Activated T-helper 1 cell treated with anti-CD3 and anti-CD28 coated beads, Interleukin-2, amount 50 U/mL, for 16 hours (primary cell): ENCODE results near the gene TNFSF11.

ENCODE experiments used
- DNase-seq, 2 donors: peaks; one replicate each; pipeline ENCODE4 v3.0.0-alpha.2; 2020; ENCODE audit warnings: low read depth in 1 of 2, low spot score in 1 of 2

Gene TNFSF11, protein sequence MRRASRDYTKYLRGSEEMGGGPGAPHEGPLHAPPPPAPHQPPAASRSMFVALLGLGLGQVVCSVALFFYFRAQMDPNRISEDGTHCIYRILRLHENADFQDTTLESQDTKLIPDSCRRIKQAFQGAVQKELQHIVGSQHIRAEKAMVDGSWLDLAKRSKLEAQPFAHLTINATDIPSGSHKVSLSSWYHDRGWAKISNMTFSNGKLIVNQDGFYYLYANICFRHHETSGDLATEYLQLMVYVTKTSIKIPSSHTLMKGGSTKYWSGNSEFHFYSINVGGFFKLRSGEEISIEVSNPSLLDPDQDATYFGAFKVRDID

DNA sequence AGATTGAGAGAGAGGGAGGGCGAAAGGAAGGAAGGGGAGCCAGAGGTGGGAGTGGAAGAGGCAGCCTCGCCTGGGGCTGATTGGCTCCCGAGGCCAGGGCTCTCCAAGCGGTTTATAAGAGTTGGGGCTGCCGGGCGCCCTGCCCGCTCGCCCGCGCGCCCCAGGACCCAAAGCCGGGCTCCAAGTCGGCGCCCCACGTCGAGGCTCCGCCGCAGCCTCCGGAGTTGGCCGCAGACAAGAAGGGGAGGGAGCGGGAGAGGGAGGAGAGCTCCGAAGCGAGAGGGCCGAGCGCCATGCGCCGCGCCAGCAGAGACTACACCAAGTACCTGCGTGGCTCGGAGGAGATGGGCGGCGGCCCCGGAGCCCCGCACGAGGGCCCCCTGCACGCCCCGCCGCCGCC lies at the start of gene TNFSF11:
TNFSF11 (plus strand) TSS at position 142 of the 400 bp plus-strand sequence; CDS start at position 294, 152 bp downstream.
- no peak for DNase-seq

DNA sequence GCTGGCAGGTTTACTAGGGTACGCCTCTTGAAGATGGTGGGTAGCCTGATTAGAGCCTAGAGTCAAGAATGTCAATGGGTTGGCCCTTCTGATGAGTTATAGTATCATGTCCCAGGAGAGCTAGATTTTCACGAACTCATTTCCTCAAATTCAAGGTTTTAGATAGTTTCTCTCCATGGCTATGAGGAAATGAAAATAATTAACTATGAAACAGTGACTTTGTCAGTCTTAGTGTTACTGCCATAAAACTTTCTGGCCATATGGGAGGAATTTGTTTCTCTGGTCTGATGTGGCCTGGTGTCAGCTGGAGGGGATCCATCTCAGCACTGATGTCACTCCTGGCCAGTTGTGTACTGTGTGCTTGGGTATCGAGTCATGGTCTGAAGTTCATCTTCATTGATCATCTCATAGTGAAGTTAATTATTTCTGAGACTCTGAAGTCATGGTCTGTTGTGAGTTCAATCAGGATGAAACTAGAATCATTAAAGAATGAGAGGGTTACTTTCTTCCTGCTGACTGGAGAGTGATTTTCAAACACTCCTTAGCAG lies 49.4 kb upstream of the TNFSF11 start:
- no peak for DNase-seq

DNA sequence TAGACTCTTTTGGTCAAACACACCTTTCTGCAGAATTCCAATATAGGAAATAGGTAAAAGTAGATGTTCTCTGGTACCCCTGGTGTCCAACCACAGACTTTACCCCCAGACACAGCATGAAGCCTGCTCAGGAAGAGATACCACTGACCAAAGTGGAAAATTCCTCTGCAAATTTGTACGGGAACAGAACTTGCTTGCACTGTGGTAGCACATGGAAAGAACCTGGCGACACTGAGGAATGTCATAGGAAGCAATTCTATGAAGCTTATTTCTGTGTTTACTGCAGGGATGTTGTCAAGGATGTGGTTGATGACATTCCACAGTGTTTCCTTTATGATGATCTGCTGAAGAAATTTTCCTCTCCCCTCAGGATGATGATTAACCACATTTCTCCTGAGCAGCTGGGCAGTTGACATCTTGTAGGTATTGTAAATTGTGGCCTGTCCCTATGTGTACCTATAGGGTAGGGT lies 48.9 kb upstream of the TNFSF11 start:
- DNase-seq, result no peak

DNA sequence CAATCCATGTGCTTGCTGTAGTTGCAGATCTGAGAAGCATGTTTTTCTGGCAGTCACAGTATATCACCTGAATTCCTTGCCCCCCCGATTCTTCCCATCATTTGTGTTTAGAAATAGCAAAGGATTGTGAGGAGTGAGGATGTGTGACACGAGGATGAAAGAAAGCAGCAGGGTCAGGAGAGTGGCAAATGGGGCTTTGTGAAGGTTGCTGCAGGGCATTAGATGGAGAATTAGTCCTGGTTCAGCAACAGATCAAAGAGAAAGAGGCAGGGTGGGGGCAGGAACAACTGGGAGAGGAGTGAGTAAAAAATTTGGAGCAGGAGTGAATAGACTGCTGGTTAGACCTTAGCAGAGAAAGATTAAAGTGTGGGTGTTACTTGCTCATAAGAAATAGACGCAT lies 47.7 kb upstream of the TNFSF11 start:
- no peak for DNase-seq

DNA sequence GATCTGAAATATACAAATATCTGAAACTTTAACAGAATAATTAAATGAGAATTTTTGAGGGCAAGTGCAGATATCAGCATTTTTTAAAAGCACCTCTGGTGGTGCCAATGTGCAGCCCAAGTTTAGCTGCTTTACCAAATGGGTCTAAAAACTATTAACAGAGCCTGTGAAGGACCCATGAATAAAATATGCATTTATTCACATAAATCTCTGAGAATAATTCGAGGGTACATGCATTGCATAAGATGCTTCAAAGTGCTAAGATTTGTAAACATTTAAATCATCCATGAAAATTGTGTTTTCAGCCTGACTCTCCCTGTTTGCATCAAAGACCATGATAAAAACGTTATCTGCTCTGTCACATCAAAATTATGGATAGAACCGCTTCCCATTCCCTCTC lies 47.1 kb upstream of the TNFSF11 start:
- DNase-seq, result no peak

DNA sequence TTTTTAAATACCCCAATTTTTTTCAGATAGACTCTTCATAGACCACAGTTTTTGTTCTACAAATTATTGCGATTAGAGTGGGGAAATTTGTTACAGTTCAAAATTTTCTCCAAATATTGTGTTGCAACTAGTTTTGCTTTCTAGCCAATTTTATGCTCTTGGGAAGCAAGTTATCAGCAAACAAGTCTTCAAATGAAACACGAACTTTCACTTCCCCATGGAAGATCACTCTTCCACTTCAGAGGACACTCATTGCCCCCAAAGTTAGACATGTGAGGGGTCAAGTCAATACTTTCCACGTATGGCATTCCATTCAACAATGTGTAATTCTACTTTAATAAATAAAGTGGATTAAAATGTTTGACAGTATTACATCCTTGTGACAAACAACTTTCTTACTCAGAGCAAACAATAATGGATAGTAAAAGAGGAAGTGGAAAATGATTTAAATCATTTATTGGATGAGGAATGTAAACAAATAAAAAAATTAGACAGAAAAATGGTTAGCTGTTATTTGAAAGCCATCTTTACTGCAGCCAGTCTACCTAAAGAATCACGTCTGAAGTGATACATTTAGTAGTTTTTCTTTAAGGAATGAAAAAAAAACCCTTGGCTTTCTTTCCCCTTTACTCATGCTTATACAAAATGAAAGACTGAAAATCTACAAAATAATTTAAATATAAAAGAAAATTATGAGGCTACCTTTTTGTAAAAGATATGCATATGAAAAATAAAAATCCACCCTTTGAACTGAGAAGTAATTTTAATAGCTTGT lies 41.2 kb upstream of the TNFSF11 start:
- DNase-seq, result no peak

DNA sequence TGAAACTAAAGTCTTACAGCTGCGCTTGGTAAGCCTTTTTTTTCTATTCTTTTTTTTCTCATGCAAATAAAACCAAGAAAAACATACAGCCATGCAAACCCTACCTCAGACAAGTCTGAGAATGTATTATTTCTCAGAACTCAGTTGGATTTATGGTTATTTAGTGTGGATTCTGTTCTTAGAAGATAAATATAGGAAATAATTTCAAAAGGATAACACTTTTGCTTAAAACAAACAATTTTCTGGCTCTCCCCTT lies 40.7 kb upstream of the TNFSF11 start:
- DNase-seq, result no peak

DNA sequence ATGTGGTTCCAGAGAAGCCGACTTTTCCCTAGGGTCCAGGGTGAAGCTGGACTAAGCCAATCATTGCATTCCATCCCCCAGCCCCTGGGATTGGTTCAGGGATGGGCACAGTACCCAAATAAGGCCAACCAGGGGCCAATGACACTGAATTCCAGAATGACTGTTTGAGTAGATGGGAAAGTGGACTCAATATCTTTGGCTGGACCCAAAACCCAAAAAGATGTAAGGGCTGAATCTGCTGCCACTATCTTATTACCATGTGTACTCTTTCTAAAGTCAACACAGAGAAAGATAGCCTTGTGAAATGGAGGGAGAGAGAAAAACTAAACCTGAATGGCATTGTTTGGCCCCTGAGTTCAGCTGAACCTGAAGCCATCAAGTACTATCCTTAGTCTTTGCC lies 39.2 kb upstream of the TNFSF11 start:
- DNase-seq, result no peak

DNA sequence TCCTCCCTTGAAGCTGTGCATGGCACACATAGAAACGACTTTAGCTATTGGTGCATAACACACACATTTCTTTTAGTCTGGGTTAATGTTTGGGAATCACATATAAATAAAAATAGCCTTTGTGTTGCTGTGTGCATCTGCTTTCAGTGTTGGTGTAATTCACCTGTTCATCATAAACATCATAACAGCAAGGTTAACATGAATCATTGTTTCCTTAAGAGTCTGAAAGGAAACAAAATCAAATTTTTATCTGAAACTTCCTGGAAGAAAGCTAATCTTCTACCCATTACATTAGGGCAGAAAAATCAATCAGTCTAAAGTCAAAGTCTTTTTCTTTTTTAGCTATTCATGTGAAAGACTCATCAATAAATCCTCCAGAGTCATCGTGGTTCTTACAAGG lies 35.0 kb upstream of the TNFSF11 start:
- no peak for DNase-seq

DNA sequence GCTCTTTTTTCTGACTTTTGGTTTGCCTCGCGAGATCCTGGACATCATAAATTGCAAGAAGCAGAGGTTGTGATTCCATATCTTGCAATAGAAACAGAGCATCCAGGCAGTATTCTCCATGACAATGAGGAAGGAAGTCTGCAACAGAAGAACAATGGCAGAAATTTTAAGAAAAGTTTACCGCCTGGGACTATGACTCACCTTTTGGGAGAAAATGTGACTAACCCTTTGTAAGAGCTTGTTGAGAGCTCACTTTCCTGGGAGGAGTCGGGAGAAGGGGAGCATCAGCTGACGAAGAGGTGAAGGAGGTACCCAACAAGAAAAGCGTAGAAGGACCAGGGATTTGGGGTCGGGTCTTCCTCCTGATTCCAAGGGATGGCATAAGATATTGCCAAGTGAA lies 34.3 kb upstream of the TNFSF11 start:
- no peak for DNase-seq

DNA sequence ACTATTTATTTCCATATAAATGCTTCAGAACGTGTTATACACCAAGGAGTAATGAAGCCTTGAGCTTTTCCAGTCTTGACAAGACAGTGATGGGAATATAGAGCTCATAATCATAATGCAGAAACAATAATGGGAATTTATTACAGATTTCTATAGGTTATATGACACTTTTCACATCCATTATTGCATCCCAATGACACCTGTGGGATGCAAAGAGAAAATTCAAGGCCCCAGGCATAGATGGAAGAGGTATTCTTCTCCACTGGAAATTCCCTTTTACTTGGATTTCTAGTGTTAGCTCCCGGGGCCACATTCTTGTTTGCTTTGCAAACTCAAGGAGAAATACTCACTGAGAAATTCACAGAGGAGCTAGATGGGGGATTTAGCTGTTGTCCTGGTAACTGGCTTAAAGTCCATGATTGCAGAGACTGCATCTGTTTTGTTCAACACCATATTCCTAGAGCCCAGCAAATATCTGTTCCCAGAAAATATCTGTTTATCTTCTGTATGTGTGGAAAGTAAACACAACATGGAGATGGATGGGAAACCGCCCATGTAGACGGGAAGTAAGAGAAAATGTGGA lies 30.6 kb upstream of the TNFSF11 start:
- no peak for DNase-seq

DNA sequence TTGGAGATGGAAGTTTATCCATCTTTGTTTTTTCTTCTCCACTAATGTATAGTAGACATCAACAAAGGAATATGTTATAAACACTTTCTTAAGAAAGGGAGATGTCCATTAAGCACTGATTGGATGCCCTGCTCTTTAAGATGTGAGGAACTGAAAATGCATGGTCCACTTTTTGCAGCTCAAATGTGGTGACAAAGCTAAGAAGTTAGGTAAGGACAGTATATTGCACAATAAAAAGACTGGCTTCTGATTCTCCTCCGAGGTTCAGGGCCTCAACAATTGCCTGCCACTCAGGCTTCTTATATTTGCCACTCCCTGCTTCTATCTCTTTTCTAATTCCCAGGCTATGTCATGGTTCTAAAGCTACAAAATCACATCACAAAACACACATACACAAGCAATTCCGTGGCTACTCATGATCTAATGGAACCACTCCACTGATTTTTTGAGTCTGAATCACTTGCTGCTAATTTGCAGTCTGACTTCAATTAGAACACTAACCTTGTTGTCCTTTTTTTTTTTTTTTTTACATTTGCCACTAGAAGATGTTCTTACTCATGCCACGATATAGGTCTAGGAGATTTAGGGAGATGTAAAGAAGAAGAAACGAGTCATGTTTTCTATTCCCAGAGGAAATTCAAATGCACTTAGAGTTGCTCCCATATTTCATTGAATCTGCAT lies 29.6 kb upstream of the TNFSF11 start:
- no peak for DNase-seq

DNA sequence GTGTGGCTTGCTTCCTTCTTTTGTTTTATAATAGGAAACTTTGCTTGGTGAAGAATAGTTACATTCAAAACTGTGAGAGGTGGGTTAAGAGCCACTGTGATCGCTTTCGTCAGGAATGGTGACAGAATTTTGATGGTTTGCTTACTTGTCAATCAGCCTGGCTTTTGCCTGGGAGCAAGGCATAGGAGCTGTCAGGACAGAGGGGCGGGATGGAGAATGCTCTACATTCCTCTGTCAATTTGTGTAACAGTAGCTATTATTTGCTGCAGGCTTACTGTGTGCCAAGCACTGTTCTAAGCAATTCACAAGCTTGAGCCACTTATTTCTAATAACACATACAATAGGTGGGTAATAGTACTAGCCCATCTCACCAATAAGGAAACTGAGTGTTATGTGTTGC lies 28.1 kb upstream of the TNFSF11 start:
- no peak for DNase-seq

DNA sequence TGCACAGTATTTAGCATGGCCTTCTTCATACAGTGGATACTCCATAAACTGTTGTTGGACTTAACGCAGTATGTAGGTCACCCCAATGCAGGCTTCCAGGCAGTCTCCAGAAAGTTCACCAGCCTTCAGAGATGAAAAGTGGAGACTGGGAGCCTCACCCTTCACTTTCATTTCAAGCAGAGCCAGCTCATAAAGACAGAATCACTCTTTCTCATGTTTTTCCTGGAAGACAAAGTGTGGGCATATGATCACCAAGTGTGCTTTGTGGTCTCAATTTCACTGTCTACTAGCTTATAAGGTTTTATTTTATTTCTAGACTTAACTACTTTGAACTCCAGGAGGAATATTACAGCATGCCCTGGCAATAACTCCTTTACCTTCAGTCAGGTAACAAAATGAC lies 26.3 kb upstream of the TNFSF11 start:
- no peak for DNase-seq

DNA sequence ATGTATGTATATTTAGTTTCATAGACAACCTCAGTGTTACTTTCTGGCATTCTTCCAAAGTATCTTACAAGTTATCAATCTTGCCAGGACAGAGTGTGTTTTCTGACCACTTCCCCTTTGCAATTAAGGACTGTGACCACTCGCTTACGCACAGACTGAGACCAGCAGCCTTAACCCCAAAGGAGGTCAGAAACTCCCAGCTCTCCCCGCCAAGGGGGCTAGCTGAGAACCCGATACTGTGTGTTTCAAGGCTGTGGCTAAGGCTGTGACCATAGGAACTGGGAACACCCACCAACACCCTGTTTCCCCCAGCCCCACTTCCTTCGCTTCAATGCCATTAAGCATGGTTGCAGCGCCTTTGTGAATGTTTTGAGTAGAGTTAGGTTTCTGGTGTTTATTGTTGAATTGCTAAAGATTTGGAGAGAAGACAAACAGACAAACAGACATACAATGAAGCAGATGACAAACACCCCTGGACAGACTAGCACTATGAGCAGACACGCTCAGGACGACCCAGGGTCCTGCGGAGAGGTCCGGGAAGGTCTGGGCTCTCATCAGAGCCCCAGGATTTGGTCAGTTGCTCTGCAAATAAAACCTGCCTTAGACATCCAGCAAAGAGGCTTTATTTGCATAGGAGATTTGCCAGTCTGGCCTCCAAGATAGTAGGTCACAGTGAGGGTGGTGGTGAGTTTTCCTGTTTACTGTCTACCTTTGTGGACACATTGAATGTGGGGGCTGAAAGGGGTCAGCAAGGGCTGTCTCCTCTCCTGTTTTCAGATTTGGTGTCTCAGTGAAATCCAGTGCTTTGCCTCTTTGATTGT lies 25.0 kb upstream of the TNFSF11 start:
- DNase-seq, result no peak

DNA sequence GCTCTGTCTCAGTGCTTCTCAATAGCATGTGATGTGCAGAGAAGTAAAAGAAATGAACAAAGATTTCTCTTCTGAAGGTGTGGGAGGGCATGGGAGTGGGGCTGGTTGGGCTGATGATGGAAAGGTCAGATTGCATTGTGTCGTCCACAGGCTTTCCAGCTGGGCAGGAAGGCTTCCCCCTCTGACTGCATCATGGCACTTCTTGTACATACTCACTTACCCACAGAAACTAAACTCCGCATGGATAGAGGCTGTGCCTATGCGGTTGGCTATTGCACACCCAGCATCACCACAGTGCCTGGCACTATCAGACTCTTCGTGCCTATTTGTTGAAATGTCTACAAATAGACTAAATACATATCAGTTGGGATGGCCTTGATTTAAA lies 24.4 kb upstream of the TNFSF11 start:
- no peak for DNase-seq

DNA sequence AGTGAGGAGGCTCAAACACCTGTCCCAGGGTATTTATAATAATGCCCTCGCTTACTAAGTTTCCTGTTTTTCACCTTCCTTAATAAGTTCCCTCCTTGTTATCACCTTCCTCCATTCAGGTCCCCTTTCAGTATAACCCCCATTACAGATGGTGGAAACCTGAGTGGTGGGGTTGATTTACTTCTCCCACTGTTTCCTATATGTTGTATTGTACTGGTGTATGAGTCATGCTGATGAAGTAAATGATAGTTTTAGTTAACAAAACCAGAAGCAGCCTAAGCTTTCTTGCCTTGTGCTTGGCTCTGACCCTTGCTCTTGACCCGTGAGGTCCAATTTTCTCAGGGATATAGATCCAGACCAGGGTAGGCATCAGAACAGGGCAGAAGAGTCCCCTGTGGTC lies 22.3 kb upstream of the TNFSF11 start:
- DNase-seq, result no peak

DNA sequence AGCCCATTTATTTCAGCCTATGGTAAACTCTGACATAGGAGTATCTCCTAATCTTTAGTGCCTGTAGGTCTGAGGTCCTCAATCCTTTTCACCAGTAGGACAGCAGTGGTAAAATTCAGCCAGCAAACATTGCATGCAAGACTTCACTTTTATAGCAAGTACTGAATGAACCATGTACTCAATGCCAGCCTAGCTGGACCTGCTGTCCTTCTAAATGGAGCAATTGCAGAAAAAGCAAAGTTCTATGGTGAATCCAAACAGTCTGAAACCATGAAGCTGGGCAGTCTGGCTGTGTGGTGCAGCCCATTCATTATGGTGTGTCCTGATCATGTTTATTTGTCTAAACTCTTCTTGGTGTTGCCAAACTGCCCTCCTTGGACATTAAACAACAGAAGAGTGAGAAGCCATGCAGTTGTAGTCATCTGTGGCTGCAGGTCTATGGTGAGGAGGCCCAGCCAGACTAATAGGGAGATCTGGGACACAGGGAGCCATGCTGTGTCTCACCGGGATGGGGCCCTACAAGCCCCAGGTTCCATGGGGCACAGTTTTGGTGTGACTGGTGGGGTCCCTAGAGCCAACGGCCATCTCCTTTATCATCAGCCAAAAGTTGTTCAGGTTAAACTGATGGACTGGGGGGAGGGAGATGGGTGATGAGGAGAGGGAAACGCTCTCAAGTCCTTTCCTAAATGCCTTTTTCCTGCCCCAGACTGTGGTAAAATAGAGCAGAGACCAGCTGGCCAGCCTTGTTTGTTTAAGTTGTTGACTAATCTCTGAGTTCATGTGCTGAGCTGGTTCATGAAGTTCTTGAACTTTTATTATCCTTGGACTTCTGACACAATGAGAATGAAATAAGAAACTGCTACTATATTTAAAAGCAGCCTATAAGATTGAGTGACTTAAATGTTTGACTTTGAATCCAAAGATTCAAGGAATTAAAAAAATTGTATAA lies 20.6 kb upstream of the TNFSF11 start:
- no peak for DNase-seq

DNA sequence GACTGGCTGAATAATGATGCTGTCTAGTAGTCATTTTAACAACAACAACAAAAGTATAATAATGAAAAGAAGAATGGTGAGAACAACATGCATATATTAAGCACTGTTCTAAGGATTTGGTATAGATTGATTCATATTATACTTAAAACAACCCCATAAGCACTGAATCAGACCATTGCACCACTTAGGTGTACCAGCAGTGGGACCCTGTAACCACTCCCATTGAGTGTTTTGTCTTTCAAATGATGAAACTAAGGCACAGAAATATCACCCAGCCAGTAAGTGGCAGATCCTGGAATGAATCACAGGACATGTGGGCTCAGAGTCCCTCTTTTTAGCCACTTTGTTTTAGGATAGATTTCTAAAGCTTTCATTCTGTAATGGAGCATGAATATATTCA lies 14.9 kb upstream of the TNFSF11 start:
- no peak for DNase-seq
